ENCODE data around the gene STEAP2. TPM values are rescaled to one million over a fixed set of nuclear protein-coding genes. Genes with fewer than 3 reads are reported as not detected.

The STEAP2 gene
- total and polyA plus RNA-seq, 2 of the 4 experiments (the other 2 are of a cell fraction) = 1.8 to 3.9 TPM

DNA sequence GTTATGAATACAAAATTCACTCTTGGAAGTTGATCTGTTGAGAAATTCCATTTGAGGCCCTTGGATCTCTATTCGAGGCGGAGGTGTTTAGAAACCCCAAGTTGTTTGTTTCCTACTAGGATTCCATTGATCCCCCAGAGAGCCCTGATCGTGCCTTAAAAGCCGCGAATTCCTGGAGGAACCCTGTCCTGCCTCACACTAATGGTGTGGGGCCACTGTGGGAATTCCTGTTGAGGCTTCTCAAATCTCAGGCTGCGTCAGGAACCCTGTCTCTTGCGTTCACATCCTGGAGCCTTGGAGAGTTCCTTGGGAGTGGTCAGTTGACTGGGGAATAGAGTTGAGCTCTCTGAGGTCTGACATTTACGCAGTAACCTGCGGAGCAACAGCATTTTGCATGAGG is 34.6 kb downstream of the STEAP2 start:
- Histone ChIP-seq H3K23ac (ENCODE audit: low read depth, low read length) (no peak overlapping the region), H2AFZ (replicated peaks; ENCODE audit: low read length, poor library complexity) (peak overlapping the region; percentile 38), H3K9me3 (ENCODE audit: control insufficient read depth, insufficient read depth, low read length) (no peaks in the 10 kb centered on the region), H2BK120ac (ENCODE audit: low read depth, low read length) (no peak overlapping the region), H3K36me3 (ENCODE audit: control insufficient read depth, insufficient read depth, low read length) (no peaks in the 10 kb centered on the region), H3K4me2 (ENCODE audit: low read depth, low read length) (peak overlapping the region; percentile 19; the same call in 1 of the 2 replicates), H2AK9ac (replicated peaks; ENCODE audit: low read depth, low read length, poor library complexity) (no peak overlapping the region), H3K4ac (ENCODE audit: low read depth, low read length) (no peak overlapping the region), H4K5ac (ENCODE audit: low read depth, low read length) (no peak overlapping the region), H3K79me1 (ENCODE audit: low read depth in 1 of 2, low read length in 2 of 2) (no peaks in the 10 kb centered on the region), H3K9ac (ENCODE audit: low read depth, low read length) (no peak overlapping the region), H3K56ac (ENCODE audit: extremely low read depth, insufficient read depth, low read length) (no peak overlapping the region), H3K27ac (ENCODE audit: insufficient read depth, low read length) (no peak overlapping the region), H3K27me3 (ENCODE audit: control insufficient read depth, insufficient read depth, low read length) (no peaks in the 10 kb centered on the region; the same call in none of the 2 replicates), H2BK20ac (ENCODE audit: low read depth, low read length) (no peak overlapping the region), H4K20me1 (ENCODE audit: insufficient read depth, low read length) (no peaks in the 10 kb centered on the region), H3K9me1 (ENCODE audit: insufficient read depth, low read length) (no peaks in the 10 kb centered on the region), H4K91ac (ENCODE audit: insufficient read depth, low read depth, low read length) (no peak overlapping the region), H2AK5ac (ENCODE audit: low read depth, low read length) (no peak overlapping the region), H2BK15ac (ENCODE audit: low read depth, low read length) (no peak overlapping the region), H2BK5ac (ENCODE audit: low read depth, low read length, poor library complexity, severe bottlenecking) (no peak overlapping the region), H3K4me3 (ENCODE audit: insufficient read depth, low read depth, low read length) (no peak overlapping the region), H3K18ac (ENCODE audit: low read depth, low read length) (no peak overlapping the region), H3K14ac (replicated peaks; ENCODE audit: low read depth, low read length) (no peak overlapping the region), H3K4me1 (ENCODE audit: control insufficient read depth, insufficient read depth, low read length) (no peaks in the 10 kb centered on the region; the same call in 1 of the 2 replicates), H4K8ac (ENCODE audit: low read depth in 2 of 2, low read length in 2 of 2) (no peak overlapping the region)
- BruUV-seq (replicated peaks) = no TSS peak
- CTCF ChIA-PET = interaction anchor here (0.6 kb wide), 1 partner anchor 749 kb away, joined by 4 read pairs; no protein-coding TSS in a partner anchor
- intact Hi-C loops (cut with micrococcal nuclease) = no loop called here
- POLR2A ChIA-PET (ENCODE audit: unreplicated experiment) = no interaction called here
- DNase-seq = peak; percentile 32
- dilution Hi-C loops (cut with HindIII; ENCODE audit: low sequenced_read_pairs, unreplicated experiment) = no loop called here
- in situ Hi-C loops (cut with MboI; ENCODE audit: low sequenced_read_pairs) = no loop called here
- TF ChIP-seq, protein P1, sequence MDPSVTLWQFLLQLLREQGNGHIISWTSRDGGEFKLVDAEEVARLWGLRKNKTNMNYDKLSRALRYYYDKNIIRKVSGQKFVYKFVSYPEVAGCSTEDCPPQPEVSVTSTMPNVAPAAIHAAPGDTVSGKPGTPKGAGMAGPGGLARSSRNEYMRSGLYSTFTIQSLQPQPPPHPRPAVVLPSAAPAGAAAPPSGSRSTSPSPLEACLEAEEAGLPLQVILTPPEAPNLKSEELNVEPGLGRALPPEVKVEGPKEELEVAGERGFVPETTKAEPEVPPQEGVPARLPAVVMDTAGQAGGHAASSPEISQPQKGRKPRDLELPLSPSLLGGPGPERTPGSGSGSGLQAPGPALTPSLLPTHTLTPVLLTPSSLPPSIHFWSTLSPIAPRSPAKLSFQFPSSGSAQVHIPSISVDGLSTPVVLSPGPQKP (IDR thresholded peaks at IDR 0.05; ENCODE audit: borderline replicate concordance, low read depth, low read length) = no peak
- no peak for TF ChIP-seq MXI1 (IDR thresholded peaks at IDR 0.05; ENCODE audit: borderline replicate concordance, low read depth, low read length)
- no peak for TF ChIP-seq CHD1 (IDR thresholded peaks at IDR 0.05; ENCODE audit: low read depth, low read length)
- TF ChIP-seq CTCF (conservative IDR thresholded peaks at IDR 0.05; ENCODE audit: low read depth, low read length) = no peak
- TF ChIP-seq SMC3 (IDR thresholded peaks at IDR 0.05; ENCODE audit: low read depth, low read length) = no peak
- TF ChIP-seq POLR2A (IDR thresholded peaks at IDR 0.05; ENCODE audit: low read depth, low read length) = no peak
- TF ChIP-seq RAD21 (IDR thresholded peaks at IDR 0.05; ENCODE audit: low read length) = no peak
- TF ChIP-seq, protein P2, sequence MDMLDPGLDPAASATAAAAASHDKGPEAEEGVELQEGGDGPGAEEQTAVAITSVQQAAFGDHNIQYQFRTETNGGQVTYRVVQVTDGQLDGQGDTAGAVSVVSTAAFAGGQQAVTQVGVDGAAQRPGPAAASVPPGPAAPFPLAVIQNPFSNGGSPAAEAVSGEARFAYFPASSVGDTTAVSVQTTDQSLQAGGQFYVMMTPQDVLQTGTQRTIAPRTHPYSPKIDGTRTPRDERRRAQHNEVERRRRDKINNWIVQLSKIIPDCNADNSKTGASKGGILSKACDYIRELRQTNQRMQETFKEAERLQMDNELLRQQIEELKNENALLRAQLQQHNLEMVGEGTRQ (IDR thresholded peaks at IDR 0.05; ENCODE audit: low read depth, low read length) = no peak
- TF ChIP-seq BHLHE40 (IDR thresholded peaks at IDR 0.05; ENCODE audit: low read depth, low read length) = no peak
- TF ChIP-seq MAFK (IDR thresholded peaks at IDR 0.05; ENCODE audit: low read depth, low read length) = no peak
- WGBS, 2 experiments (ENCODE audit: extremely low coverage in 2 of 2, insufficient read length in 1 of 2) = 25% methylated on average over 2 of the region's 9 CpGs; no CpG with 5 or more reads in 1 of the 2 experiments
- no peak for ATAC-seq (ENCODE audit: low read depth)

Data from IMR-90 (cell line).